Measurements from ENCODE around the gene FGR.

- no peak for TF ChIP-seq EZH2 (IDR thresholded peaks at IDR 0.05; ENCODE audit: insufficient read depth, poor library complexity, severe bottlenecking)
- TF ChIP-seq EZH2phosphoT487 (IDR thresholded peaks at IDR 0.05; ENCODE audit: insufficient read depth, low read depth), result no peak
Measured at GRCh38 chr1:27662261-27662660, 27.3 kb upstream of the FGR start.

Data from GM23248 (cell line).